ENCODE results near the gene NRBF2.

Gene NRBF2

GRCh38 chr10:63164166-63164623 lies 31.1 kb downstream of the NRBF2 start:
- DNase-seq (ENCODE audit: low read depth): no peak

GRCh38 chr10:63165249-63165648 lies 32.1 kb downstream of the NRBF2 start:
- DNase-seq (ENCODE audit: low read depth): no peak

GRCh38 chr10:63166742-63167258 lies 33.7 kb downstream of the NRBF2 start:
- DNase-seq (ENCODE audit: low read depth): no peak

- no peak for DNase-seq (ENCODE audit: low read depth)
These were observed 35.8 kb downstream of the NRBF2 start for GRCh38 chr10:63168821-63169462.

GRCh38 chr10:63169624-63170023 lies 36.5 kb downstream of the NRBF2 start:
- no peak for DNase-seq (ENCODE audit: low read depth)

- DNase-seq (ENCODE audit: low read depth): no peak
These were observed 38.2 kb downstream of the NRBF2 start for GRCh38 chr10:63171255-63171855.

- no peak for DNase-seq (ENCODE audit: low read depth)
These were observed 38.8 kb downstream of the NRBF2 start for GRCh38 chr10:63171926-63172325.

- no peak for DNase-seq (ENCODE audit: low read depth)
These were observed 40.5 kb downstream of the NRBF2 start for GRCh38 chr10:63173468-63174232.

- DNase-seq (ENCODE audit: low read depth): no peak
These were observed 42.4 kb downstream of the NRBF2 start for GRCh38 chr10:63175534-63175933.

GRCh38 chr10:63192826-63193225 lies 59.7 kb downstream of the NRBF2 start:
- DNase-seq (ENCODE audit: low read depth): no peak

- DNase-seq (ENCODE audit: low read depth): no peak
These were observed 64.4 kb downstream of the NRBF2 start for GRCh38 chr10:63197344-63198092.

- no peak for DNase-seq (ENCODE audit: low read depth)
These were observed 66.6 kb downstream of the NRBF2 start for GRCh38 chr10:63199716-63200115.

GRCh38 chr10:63200431-63200830 lies 67.3 kb downstream of the NRBF2 start:
- DNase-seq (ENCODE audit: low read depth): no peak

- no peak for DNase-seq (ENCODE audit: low read depth)
These were observed 68.0 kb downstream of the NRBF2 start for GRCh38 chr10:63201118-63201517.
